NCI-H82 treated with DMSO at 0.1 percent for 48 hours (cell line): ENCODE data around the gene DIS3L.
"Not testable (repeated sequence)": the region's sequence is repeated elsewhere in the genome, so short reads cannot be mapped to it uniquely, and the experiment has no call there.

Source experiments
- DNase-seq: peaks from one replicate; lab custom pipeline; 2025; ENCODE audit not compliant: unreplicated experiment; lab: John Stamatoyannopoulos, UW

The DIS3L gene

DNA sequence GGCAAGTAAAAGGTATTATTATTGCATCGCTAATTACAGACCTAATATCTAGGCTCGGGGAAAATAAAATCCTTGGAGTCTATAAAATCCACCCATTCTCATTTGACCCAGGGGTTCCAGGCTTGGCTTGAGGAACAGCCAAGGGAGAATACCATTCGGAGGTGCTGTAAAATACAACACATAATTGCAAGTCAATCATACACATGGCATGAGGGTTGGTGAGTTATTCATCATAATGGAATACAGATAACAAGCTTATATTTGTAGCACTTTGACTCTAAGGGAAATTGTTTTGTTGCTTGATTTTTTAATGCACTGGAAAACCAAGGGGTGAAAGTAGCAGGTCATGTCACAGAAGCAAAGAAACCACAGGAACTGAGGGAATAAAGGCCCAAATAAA is 16.8 kb upstream of the DIS3L start:
- no peak for DNase-seq

DNA sequence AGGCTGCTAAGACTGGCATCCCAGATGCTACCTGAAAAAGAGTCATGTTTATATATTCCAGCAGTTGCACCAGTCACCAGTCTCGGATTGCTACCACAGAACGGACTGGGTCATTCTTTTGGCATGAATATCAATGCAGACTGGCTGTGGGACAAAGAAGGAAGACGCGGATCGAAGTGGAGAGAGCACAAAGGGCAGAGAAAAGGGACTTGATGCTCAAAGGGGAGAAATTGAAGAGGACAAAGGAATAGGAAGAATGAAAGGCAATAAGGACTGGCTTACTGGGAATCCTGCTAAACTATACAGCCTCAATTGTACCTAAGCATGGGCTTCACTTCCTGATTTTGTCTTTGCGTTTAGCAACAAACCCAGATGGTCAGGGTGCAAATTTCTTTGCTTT is 15.3 kb upstream of the DIS3L start:
- no peak for DNase-seq

DNA sequence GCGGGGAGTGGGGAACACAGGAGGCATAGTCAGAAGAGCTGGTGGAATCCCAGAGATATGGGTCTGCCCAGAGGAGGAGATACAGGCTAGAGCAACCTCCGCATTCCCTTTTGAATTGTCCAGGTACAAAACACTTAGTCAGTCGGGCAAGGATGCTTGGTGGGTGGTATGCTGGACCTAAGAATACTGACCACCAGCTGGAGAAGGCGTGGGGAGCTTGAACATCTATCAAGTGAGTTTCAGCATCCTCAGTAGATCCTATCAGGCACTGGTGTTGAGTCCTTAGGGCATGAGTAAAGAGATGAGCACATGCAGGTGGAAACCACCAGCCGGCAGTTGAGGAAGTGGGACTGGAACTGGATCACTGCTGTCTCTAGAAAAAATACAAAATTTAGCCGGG is 14.7 kb upstream of the DIS3L start:
- DNase-seq: no peak

DNA sequence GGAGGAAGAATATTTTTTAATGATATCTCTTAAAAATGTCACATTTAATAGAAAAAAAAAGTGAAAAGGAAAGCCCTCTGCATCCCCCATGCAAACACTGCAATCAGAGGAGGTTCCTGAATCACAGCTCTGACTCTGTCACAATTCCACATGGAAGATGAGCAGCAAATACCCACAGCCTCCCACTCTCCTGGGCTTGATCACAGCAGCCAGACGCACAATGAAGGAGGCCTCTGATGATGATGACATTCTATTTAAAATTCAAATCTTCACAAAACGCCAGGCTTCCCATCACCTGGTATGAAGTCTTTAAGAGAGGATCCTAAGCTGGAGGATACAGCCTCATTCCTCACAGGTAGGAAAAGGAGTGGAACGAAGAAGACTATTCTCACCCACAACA is 9.1 kb upstream of the DIS3L start:
- no peak for DNase-seq

DNA sequence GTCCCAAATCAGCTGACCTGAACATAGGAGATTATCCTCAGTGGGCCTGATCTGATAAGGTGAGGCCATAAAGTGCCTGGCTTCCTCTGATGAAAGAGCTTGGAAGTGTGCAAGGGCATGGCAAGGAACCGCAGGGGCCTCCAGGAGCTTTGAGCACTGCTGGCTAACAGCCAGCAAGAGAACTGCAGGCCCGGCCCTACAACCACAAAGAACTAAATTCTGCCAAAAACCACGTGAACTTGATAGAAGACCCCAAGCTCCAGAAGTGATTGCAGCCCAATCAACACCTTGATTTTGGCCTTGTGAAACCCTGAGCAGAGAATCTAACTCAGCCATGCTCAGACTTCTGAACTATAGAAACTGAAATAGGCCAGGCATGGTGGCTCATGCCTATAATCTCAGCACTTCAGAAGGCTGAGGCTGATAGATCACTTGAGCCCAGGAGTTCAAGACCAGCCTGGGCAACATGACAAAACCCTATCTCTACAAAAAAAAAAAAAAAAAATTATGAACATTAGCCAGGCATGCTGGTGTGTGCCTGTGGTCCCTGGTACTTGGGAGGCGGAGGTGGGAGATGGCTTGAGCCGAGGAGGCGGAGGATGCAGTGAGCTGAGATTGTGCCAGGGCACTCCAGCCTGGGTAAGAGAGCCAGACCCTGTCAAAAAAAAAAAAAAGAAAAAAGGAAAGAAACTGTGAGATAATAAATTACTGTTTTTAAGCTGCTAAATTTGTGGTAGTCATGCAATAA is 7.7 kb upstream of the DIS3L start:
- DNase-seq: no peak

DNA sequence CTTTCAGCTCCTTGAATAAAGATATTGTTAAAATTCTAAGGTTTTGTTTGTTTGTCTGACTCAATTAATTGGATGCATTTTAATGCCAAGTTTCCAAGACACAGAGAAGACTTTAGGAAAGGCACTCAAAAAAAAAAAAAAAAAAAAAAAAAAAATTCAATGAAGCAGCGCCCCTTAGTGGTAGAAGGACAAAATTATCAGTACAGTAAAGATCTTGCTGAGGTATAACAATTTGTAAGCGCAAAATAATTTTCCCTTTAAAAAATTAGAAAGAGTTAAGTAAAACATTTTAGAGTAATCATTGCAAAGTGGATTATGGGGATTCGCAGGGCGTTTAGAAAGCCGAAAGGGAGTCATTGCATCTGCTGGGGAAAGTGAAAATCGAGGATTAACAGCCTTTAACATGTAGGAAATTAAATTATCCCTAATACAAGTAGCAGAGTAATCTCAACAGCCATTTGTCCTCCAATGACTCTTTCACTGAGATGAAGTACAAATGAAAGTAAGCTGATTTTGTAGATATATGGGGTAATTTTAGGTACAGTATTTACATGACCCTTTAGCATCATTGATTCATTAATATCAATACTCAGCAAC is 5.8 kb upstream of the DIS3L start:
- DNase-seq: peak; percentile 94

DNA sequence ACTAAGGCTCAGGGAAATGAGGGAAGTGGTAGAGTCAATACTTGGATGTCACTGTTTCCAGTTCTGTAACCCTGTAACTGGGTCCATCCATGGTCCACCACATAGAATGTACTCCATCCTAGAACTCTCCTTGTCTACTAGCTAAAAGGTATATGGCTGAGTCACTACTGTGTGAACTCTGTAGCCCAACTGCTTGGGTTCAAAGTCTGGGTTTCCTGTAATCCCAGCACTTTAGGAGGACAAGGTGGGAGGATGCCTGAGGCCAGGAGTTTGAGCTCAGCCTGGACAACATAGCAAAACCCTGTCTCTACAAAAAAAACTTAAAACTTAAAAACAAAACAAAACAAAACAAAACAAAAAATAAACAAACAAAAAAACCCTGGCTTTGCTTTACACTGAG is 5.3 kb upstream of the DIS3L start:
- DNase-seq: no peak

DNA sequence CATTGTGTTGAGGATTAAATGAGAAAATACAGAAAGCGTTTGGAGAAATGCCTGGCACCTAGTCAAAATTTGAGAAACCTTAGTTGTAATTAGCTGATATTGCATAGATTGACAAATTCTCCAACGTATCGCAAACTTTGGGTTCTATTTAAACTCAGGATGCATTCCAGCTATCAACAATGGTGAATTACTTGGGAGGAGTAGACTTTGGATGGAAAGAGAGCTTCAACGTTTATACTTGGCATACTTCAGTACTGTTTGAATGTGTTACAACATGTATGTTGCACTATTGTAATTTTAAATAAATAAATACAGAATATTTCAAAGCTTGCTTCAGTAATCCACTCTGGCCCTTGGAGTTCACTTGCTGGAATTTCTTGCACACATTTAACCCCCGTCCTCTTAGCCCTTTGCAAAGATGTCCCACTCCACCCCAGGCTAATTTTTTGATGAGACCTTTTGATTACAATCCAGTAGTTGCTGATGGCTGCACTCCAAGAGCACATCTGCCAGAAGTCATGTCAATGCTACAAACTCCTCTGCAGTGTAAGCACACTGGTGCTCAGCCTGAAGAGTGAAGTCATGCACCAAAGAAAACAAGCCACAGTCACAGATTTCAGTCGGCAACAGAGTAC is 4.7 kb upstream of the DIS3L start:
- no peak for DNase-seq

DNA sequence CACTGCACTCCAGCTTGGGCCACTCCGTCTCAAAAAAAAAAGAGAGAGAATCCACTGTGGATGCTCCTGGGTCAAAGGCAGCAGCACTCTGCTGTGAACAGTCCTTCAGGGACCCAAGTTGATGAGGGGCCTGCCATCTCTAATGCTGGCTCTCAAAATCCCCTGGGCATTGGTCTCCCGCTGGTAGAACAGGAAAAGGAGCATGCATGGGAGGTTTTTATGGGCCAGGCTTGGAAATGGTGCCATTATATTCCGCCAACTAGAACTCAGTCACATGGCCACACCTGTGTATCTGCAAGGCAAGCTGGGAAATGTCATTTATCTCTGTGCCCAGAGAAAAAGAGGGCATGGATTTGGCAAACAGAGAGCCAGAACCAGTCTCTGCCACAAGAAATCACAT is 3.4 kb upstream of the DIS3L start:
- DNase-seq: no peak

DNA sequence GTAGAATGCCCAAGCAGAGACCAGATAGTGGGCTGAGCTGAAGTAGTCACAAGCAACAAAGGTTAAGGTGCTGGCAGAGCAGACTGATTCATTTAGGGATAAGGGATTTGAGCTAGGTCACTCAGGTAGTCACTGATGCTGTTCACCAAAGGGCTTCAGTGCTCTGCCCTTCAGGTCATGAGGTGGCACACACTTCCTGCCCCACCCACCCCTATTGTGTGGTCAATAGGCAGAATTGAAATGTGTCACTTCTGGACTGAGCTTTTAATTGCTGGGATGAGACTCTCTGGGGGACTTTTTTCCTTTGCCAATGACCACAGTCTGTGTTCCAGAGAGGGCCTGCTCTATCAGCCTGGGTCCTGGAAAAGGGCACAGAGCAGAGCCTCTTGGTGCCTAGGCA is 2.9 kb upstream of the DIS3L start:
- DNase-seq: no peak

DNA sequence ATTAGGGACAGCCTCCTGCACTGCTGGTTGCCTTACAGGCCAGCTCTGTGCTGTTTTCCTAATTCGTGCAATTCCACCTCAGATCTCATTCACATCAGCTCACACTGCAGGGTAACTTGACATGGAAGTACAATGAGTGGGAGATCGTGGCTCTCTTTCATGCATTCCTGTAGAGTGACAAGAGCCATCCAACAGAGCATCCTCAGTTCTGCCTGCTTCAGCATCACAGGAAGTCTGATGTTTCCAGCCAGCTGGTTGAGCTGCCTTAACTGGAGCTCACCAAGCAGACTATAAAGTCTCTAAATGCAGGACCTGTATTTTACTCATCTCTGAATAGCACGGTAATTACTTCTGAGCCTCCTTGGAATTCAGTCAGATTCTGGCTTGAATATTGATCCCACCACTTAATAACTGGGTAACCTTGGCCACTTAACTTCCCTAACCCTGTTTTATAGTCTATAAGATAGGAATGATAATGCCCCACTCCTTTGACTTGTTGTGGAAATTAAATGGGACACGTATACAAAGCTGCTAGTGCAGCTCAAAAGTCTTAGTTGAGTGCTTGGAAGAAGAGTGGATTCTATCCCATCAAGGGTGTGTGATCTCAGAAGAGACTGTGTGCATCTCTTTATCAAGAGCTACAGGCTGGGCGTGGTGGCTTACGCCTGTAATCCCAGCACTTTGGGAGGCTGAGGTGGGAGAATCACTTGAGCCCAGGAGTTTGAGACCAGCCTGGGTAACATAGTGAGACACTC is 1.4 kb upstream of the DIS3L start:
- no peak for DNase-seq

DNA sequence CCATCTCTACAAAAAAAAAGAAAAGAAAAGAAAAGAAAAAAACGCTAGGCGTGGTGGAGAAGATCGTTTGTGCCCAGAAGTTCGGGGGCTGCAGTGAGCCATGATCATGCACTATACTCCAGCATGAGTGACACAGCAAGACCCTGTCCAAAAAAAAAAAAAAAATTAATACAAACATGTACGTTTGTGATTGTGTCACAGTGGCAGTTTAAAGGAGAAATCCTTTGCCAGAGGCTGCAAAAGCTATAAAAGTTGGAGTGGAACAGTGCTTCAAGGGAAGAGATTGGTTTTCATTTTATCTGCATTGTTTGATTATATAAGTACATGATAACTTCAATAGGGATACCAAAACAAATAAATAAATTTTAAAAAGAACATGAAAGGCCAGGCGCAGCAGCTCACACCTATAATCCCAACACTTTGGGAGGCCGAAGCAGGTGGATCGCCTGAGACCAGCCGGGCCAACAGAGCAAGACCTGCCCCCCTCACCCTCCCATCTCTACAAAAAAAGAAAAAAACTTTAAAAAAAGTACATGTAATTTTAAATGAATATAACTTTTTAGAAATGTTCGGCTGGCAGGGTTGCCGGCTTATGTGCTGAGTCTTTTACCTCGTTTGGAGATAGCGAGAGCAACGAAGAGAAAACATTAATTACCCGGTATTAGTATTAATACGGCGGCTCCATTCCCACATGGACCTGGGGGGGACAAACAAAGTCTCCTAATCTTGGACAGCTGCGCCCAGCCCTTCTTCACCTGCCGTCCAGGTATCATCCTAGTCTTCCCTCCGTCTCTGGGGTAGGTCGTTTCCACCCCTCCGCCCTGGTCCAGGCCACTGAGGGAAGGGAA is 573 bp upstream of the DIS3L start:
- no peak for DNase-seq

DNA sequence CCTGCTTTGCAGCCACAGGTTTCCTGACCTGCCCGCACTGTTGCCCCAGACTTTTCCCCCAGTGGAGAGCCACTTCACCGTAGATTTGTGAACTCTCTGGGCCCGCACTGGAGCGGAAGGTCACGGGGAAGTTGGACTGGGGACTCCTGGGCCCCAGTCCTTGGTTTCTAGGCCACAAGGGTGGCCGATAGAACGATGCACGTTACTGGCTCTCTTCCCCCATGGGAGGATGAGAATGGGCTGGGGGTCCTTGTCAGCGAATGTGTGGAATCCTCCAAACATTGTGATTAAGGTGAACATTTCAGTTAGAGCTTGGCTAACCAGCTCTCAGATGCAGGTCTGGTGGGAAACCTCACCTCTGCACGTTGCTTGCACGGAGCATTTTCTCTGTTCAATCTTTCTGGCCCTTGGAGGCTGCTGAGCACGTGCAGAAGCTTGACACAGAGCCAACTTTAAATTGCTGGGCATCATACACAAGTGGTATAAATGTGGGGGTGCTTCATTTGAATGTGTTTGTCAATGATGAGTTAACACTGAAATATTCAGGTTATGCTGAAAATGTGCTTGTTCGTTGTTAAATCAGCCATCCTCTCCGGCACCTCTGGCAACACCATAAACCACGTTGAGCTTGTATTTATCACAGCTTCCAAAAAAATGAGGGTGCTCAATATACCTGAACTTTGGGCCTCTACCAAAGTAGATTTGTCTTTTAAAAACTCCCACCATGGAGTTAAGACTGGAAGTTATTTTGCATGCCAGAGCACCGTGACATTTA is 976 bp downstream of the DIS3L start:
- no peak for DNase-seq

DNA sequence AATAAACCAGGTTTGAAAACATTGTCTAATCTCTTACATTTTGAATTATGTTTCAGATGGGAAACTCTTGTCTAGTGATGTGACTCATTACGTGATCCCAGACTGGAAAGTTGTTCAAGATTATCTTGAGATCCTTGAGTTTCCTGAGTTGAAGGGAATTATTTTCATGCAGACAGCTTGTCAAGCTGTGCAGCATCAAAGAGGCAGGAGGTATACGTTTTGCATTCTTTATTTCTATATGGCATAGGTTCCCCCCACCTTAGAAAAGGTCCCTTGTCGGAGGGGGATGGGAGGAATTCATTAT is 1.5 kb downstream of the DIS3L start:
- DNase-seq: no peak

DNA sequence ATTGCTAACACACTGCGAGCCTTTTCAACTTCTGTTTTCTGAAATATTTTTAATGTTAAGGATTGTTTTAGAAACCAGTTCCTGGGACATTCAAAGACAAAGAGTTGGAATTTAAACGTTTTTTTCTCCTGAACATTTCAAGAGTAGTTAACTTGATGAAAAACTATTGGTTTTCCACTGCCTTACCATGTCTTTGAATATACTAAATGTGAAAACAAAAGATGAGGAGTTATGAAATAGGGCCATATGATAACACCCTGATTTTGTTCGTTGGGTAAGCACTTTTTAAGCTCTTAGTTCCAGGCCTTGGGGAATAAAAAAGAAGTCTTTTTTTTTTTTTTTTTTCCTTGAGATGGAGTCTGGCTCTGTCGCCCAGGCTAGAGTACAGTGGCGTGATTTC is 2.8 kb downstream of the DIS3L start:
- no peak for DNase-seq

DNA sequence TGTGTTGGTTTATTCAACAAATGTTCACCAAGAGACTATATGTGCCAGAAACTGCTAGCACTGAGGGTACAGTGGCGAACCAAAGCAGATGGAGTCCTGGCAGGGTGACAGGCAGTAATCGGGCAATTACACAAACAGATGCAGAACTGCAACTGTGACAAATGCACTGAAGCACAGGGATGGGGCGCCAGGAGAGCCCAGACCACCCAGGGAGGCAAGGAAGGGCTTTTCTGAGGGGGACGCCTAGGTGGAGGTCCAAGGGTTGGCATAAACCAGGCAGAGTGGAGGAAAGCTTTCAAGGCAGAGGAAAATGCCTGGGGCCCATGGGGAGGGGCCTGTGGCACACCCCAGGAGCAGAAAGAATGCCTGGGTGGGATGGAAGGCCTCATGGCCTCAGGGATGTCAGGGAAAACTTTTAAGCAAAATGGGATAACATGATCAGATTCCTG is 5.5 kb downstream of the DIS3L start:
- peak; percentile 25 for DNase-seq

DNA sequence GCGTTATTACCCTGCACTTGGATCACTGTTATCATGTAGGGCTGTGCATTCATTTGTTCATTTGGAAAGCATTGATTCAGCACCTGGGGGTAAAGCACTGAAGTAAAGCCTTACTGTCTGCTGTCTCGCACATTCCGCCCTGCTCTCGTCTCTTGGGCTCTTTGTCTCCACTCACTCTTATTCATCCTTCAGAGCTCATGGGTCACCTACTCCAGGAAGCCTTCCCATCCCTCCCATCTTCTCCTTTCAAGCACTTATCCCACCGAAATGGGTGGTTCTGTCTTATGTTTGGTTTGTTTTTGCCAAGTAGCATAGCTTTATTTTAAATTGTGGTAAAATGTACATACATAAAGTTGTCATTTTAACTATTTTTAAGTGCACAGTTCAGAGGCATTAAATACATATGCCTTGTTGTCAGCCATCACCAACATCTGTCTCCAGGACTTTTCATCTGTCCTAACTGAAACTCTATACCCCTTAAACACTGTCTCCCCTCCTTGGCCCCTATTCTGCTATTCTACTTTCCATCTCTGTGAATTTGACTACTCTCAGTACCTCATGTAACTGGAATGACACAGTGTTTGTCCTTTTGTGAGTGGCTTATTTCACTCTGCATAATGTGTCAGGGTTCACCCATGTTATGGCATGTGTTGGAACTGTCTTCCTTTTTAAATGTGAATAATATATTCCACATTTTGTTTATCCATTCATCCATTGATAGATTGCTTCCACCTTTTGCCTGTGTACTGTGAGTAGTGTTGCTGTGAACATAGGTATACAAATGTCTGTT is 9.3 kb downstream of the DIS3L start:
- no peak for DNase-seq

DNA sequence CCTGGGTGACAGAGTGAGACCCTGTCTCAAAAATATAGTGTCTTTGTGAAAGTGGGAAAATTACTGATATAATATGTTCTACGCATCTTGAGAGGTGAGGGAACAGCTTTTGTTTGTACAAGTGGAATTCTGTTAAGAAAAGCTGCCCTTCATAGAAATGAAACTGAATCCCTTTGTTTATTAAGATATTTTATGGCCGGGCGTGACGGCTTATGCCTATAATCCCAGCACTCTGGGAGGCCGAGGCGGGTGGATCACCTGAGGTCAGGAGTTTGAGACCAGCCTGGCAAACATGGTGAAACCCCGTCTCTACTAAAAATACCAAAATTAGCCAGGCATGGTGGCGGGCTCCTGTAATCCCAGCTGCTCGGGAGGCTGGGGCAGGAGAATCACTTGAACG is 11.1 kb downstream of the DIS3L start:
- DNase-seq: not testable (repeated sequence)

DNA sequence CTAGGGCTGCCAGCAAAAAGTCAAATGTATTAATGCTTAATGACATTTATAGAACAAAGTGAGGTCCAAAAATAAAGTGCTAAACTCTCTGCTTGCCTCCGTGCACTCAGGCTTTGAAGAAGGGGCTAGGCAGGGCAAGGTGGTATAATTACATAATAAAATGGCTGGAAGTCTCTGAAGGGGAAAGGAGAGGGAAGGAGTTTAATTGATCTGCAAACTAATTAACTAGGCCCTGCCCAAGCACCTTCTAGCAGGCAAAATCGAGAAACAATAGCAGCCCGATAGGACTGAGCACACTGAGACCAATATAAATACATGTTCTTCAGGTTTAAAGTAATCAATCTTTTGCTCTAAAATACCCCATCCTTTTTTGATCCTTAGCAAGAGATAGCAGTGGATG is 13.0 kb downstream of the DIS3L start:
- DNase-seq: no peak

DNA sequence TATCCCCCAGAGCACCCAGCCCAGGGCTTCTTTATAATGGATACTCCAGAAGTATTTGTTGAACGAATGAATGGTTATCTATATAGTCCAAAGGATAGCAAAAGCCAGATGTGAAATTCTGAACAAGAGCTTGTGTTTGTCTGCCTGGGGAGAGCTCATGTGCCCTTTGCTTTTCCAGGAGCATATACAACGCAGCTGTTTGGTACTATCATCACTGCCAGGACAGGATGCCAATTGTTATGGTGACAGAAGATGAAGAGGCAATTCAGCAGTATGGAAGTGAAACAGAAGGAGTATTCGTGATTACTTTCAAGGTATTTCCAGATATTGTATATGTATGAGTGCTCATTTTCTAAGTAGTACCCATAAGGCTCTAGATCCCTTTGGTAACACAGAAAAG is 15.2 kb downstream of the DIS3L start:
- DNase-seq: no peak
